Peyer's patch (tissue), 4 donors: ENCODE data around the gene CAPN7. TPM values are rescaled to one million over a fixed set of nuclear protein-coding genes. Genes with fewer than 3 reads are reported as not detected.

Source experiments
- DNase-seq, 3 donors: peaks; one replicate each; pipeline ENCODE4 v3.0.0-alpha.2; 2017 to 2019
- H3K27ac ChIP-seq, 4 donors: fragments of 200-600 bp; sonication (generic); one replicate each; pipeline ENCODE4 v1.5.1; 2016 to 2019
- H3K27me3 ChIP-seq, 2 donors: fragments of 200-600 bp; sonication (generic); one replicate each; pipeline ENCODE4 v1.5.1; 2019
- H3K36me3 ChIP-seq, 3 donors: fragments of 200-600 bp; sonication (generic); one replicate each; pipeline ENCODE4 v1.5.1; 2016 to 2019
- H3K4me1 ChIP-seq, 4 donors: fragments of 200-600 bp; sonication (generic); one replicate each; pipeline ENCODE4 v1.5.1; 2016 to 2019
- H3K4me3 ChIP-seq, 4 donors: fragments of 200-600 bp; sonication (generic); 1 replicate in 3 of 4; 2 replicates in 1 of 4; pipeline ENCODE4 v1.5.1; 2016 to 2019; ENCODE audit warnings: mild to moderate bottlenecking in 1 of 4
- H3K9me3 ChIP-seq, 4 donors: fragments of 200-600 bp; sonication (generic); one replicate each; pipeline ENCODE4 v1.5.1; 2016 to 2019; ENCODE audit warnings: mild to moderate bottlenecking in 1 of 4
- POLR2A ChIP-seq, 2 donors: fragments of 450-650 bp; IDR thresholded peaks; one replicate each; pipeline ENCODE4 v1.5.1; 2017; ENCODE audit warnings: antibody characterized with exemption in 2 of 2, mild to moderate bottlenecking in 2 of 2, moderate library complexity in 2 of 2
- total RNA-seq, 4 donors: library from RNA; depleted of rRNA; stranded (reverse); fragments of >200 nt; gene quantifications; one replicate each; pipeline ENCODE4 v1.1.0, GENCODE V29; 2016
- TF ChIP-seq, protein P1 (sequence below), 6 experiments: fragments of 450-650 bp in 4 of 6; fragments of 200-600 bp in 2 of 6; sonication (generic) in 1 of 6; IDR thresholded peaks; one replicate each; pipeline ENCODE4 v1.5.1; 2017 to 2019; ENCODE audit warnings: antibody characterized with exemption in 6 of 6, mild to moderate bottlenecking in 3 of 6, moderate library complexity in 1 of 6

Gene CAPN7
- total RNA-seq, 4 donors from 2014 or later: 50.3 to 115 (median 69.3) TPM

DNA sequence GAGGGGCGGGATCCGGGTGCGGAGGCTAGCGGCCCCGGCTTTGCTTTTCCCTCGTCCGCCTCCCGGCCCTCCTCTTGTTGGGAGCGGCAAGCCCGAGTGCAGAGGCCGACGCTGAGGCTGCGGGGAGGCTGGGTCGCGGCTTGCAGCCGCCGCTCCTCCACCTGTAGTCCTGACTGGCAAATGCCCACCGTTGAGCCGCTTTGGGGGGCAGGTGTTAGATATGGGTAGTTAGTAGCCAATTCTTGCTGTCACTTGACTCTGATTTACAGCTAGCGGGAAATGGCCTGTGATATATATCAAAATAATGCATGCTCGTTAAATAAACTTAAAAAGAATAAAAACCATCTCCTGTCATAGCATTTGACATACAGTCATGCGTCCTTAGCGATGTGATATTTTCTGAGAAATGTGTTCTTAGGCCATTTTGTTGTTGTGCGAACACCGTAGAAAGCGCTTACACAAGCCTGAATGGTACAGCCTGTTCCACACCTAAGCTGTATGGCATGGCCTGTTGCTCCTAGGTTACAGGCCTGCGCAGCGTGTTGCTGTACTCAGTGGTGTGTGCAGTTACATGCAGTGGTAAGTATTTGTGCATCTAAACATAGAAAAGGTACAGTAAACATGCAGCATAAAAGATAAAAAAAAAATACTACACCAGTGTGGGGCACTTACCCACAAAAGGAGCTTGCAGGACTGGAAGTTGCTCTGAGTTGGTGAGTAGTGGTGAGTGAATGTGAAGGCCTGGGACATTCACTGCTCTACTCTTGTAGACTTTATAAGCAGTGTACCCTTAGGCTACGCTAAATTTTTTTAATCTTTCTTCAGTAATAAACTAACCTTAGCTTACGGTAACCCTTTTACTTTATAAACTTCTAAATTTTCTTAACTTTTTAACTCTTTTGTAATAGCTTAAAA lies 873 bp downstream of the CAPN7 start:
- no peaks in the 10 kb centered on the region for H3K9me3 ChIP-seq
- peak; percentile 49 to 66 (median 56) for DNase-seq

DNA sequence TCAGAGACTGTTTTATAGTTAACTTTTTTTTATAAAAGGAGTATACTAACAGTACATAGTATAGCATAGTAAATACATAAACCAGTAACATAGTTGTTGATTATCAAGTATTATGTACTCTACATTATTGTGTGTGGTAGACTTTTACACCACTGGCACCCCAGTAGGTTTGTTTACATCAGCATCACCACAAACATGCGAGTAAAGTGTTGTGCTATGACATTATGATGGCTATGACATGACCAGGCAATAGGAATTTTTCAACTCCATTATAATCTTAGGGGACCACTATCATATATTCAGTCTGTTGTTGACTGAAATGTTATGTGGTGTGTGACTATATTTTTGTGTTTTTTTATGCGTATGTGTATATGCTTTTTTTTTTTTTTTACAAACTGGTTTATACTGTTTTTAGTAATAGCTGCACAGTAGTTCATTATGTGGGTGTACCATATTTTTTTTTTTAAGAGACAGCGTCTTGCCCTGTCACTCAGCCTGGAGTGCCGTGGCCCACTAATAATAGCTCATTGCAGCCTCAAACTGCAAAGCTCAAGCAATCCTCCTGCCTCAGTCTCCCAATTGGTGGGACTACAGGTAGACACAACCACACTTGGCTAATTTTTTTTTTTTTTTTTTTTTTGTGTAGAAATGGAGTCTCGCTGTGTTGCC lies 1.9 kb downstream of the CAPN7 start:
- no peak for TF ChIP-seq POLR2A (IDR thresholded peaks at IDR 0.05)
- TF ChIP-seq, protein P1, sequence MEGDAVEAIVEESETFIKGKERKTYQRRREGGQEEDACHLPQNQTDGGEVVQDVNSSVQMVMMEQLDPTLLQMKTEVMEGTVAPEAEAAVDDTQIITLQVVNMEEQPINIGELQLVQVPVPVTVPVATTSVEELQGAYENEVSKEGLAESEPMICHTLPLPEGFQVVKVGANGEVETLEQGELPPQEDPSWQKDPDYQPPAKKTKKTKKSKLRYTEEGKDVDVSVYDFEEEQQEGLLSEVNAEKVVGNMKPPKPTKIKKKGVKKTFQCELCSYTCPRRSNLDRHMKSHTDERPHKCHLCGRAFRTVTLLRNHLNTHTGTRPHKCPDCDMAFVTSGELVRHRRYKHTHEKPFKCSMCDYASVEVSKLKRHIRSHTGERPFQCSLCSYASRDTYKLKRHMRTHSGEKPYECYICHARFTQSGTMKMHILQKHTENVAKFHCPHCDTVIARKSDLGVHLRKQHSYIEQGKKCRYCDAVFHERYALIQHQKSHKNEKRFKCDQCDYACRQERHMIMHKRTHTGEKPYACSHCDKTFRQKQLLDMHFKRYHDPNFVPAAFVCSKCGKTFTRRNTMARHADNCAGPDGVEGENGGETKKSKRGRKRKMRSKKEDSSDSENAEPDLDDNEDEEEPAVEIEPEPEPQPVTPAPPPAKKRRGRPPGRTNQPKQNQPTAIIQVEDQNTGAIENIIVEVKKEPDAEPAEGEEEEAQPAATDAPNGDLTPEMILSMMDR (IDR thresholded peaks at IDR 0.05): no peak
- peaks cover 0 to 25% (median 0%) of the 10 kb centered on the region in 3 donors for H3K36me3 ChIP-seq
- no peaks in the 10 kb centered on the region for H3K9me3 ChIP-seq
- peak overlapping the region in 1 of 4 donors; percentile 96 for H3K27ac ChIP-seq
- H3K4me3 ChIP-seq: peak overlapping the region in 2 of 4 donors; percentile 7 to 66
- DNase-seq: no peak
- H3K27me3 ChIP-seq: no peaks in the 10 kb centered on the region
- peaks cover 0 to 23% (median 0%) of the 10 kb centered on the region in 4 donors for H3K4me1 ChIP-seq

More for the DNA sequence above, 873 bp downstream of the CAPN7 start:
- Histone ChIP-seq H3K4me1 (peaks cover 0 to 23% (median 0%) of the 10 kb centered on the region in 4 donors), H3K27ac (peak overlapping the region; percentile 95 to 98 (median 96)), H3K27me3 (no peaks in the 10 kb centered on the region), H3K36me3 (peaks cover 0 to 16% (median 0%) of the 10 kb centered on the region in 3 donors), H3K4me3 (peak overlapping the region; percentile 66 to 99 (median 88))
- TF ChIP-seq, protein P1 (IDR thresholded peaks at IDR 0.05): peak in 1 of 6 experiments; percentile 1
- no peak for TF ChIP-seq POLR2A (IDR thresholded peaks at IDR 0.05)

DNA sequence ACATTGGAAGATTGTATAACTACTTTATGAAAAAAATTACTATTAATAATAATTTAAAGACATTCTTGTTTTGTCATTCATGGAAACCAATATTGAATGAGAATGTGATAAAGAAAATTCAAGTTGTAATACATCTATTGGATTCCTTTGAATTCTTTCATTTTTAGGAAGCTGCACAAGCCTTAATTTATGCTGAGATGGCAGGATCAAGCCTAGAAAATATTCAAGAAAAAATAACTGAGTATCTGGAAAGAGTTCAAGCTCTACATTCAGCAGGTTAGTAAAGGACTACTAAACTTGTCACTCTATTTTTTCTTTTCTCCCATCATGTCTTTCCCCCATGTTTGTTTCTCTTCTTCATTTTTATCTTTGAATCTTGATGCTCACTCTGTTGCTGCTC lies 5.9 kb downstream of the CAPN7 start:
- Histone ChIP-seq H3K4me1 (peaks cover 0 to 23% (median 0%) of the 10 kb centered on the region in 4 donors), H3K36me3 (peaks cover 0 to 55% (median 0%) of the 10 kb centered on the region in 3 donors), H3K9me3 (no peaks in the 10 kb centered on the region), H3K27ac (no peak overlapping the region), H3K4me3 (no peak overlapping the region), H3K27me3 (no peaks in the 10 kb centered on the region)
- DNase-seq: no peak
- no peak for TF ChIP-seq POLR2A (IDR thresholded peaks at IDR 0.05)
- TF ChIP-seq, protein P1 (IDR thresholded peaks at IDR 0.05): no peak

DNA sequence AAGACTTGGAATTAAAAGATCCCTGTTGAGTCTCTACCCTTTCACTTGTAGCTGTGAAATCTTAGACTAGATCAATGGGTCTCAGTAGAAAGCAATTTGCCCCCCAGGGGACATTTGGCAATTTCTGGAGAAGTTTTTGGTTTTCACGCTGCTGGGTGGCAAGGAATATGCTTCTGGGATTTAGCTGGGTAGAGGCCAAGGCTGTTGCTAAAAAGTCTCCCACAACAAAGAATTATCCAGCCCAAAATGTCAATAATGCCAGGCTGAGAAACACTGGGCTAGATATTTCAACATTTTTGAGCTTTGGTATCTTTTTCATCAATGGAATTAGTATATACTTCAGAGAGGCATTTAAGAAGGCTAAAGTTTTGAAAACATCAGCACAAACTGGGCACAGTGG lies 8.7 kb downstream of the CAPN7 start:
- Histone ChIP-seq H3K36me3 (peaks cover 0 to 73% (median 0%) of the 10 kb centered on the region in 3 donors), H3K9me3 (no peaks in the 10 kb centered on the region), H3K27me3 (no peaks in the 10 kb centered on the region), H3K4me1 (no peaks in the 10 kb centered on the region), H3K4me3 (no peak overlapping the region), H3K27ac (no peak overlapping the region)
- no peak for DNase-seq
- no peak for TF ChIP-seq POLR2A (IDR thresholded peaks at IDR 0.05)
- TF ChIP-seq, protein P1 (IDR thresholded peaks at IDR 0.05): no peak

DNA sequence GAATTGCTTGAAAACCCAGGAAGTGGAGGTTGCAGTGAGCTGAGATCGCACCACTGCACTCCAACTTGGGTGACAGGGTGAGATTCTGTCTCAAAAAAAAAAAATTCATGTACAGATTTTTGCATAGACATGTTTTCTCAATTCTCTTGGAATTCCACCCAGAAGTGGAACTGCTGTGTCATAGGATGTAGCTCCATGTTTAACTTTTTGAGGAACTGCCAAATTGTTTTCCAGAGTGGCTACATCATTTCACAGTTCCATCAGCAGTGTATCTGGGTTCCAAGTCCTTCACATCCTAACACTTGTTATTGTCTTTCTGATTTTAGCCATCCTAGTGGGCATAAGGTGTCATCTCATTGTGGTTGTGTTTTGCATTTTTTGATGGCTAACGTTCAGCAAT lies 9.9 kb downstream of the CAPN7 start:
- H3K4me3 ChIP-seq: no peak overlapping the region
- H3K27me3 ChIP-seq: no peaks in the 10 kb centered on the region
- peaks cover 0 to 83% (median 0%) of the 10 kb centered on the region in 3 donors for H3K36me3 ChIP-seq
- TF ChIP-seq POLR2A (IDR thresholded peaks at IDR 0.05): no peak
- TF ChIP-seq, protein P1 (IDR thresholded peaks at IDR 0.05): no peak
- no peak for DNase-seq
- no peaks in the 10 kb centered on the region for H3K4me1 ChIP-seq
- H3K27ac ChIP-seq: no peak overlapping the region
- no peaks in the 10 kb centered on the region for H3K9me3 ChIP-seq
